GM19043 (cell line): ENCODE measurements around the gene MAB21L4.

Source experiments
- ATAC-seq: cut with Tn5 transposase; IDR thresholded peaks from one replicate; pipeline ENCODE4 v1.9.1; 2021; ENCODE audit warnings: low read depth; ENCODE audit not compliant: unreplicated experiment

The MAB21L4 gene

GRCh38 chr2:240898108-240898730 lies 2.3 kb upstream of the MAB21L4 start:
- no peak for ATAC-seq

GRCh38 chr2:240896871-240897692 lies 1.1 kb upstream of the MAB21L4 start:
- no peak for ATAC-seq

- ATAC-seq: no peak
Measured at GRCh38 chr2:240896394-240896793, 438 bp upstream of the MAB21L4 start.

GRCh38 chr2:240894836-240895558 lies 959 bp downstream of the MAB21L4 start:
- no peak for ATAC-seq

GRCh38 chr2:240894006-240894405 lies 1.9 kb downstream of the MAB21L4 start:
- no peak for ATAC-seq

GRCh38 chr2:240893363-240893844 lies 2.6 kb downstream of the MAB21L4 start:
- no peak for ATAC-seq

- ATAC-seq: no peak
Measured at GRCh38 chr2:240892925-240893324, 3.0 kb downstream of the MAB21L4 start.

- ATAC-seq: no peak
Measured at GRCh38 chr2:240892356-240892755, 3.6 kb downstream of the MAB21L4 start.

GRCh38 chr2:240891492-240892340 lies 4.2 kb downstream of the MAB21L4 start:
- no peak for ATAC-seq

- no peak for ATAC-seq
Measured at GRCh38 chr2:240890691-240891090, 5.3 kb downstream of the MAB21L4 start.

- no peak for ATAC-seq
Measured at GRCh38 chr2:240889601-240890560, 6.1 kb downstream of the MAB21L4 start.

- no peak for ATAC-seq
Measured at GRCh38 chr2:240888890-240889573, 6.9 kb downstream of the MAB21L4 start.

GRCh38 chr2:240888130-240888889 lies 7.6 kb downstream of the MAB21L4 start:
- ATAC-seq: no peak

- ATAC-seq: no peak
Measured at GRCh38 chr2:240887631-240888030, 8.3 kb downstream of the MAB21L4 start.

- ATAC-seq: no peak
Measured at GRCh38 chr2:240886678-240887609, 9.0 kb downstream of the MAB21L4 start.

- ATAC-seq: no peak
Measured at GRCh38 chr2:240886023-240886565, 9.9 kb downstream of the MAB21L4 start.

- no peak for ATAC-seq
Measured at GRCh38 chr2:240885566-240885965, 10.4 kb downstream of the MAB21L4 start.
